ENCODE measurements around the gene CXCL14.
A peak's percentile ranks its signal among the peaks of the same experiment; 100 is the strongest.

The CXCL14 gene

DNA sequence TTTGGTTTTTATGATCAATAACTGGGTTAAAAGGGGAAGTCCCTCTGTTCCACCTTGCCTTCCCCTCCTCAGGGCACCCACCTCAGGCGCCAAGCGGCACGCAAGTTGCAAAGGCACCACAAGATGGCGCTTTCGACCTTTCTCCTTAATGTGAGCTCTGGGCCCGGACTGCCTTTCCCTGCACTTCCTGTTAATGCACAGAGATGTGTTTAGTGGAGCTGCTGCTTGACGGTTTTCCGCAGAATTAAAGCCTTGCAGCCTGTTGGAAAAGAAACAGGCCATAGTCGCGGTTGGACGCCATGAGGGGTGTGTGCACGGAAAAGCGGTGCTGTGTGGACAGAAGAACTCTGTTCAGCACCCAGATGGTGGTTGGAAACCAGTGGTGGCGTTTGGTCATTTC is 17.9 kb downstream of the CXCL14 start:
- DNase-seq (ENCODE audit: low spot score), result peak; percentile 80
- TF ChIP-seq, protein P1, sequence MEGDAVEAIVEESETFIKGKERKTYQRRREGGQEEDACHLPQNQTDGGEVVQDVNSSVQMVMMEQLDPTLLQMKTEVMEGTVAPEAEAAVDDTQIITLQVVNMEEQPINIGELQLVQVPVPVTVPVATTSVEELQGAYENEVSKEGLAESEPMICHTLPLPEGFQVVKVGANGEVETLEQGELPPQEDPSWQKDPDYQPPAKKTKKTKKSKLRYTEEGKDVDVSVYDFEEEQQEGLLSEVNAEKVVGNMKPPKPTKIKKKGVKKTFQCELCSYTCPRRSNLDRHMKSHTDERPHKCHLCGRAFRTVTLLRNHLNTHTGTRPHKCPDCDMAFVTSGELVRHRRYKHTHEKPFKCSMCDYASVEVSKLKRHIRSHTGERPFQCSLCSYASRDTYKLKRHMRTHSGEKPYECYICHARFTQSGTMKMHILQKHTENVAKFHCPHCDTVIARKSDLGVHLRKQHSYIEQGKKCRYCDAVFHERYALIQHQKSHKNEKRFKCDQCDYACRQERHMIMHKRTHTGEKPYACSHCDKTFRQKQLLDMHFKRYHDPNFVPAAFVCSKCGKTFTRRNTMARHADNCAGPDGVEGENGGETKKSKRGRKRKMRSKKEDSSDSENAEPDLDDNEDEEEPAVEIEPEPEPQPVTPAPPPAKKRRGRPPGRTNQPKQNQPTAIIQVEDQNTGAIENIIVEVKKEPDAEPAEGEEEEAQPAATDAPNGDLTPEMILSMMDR (IDR thresholded peaks at IDR 0.05; ENCODE audit: extremely low read depth, insufficient read depth, missing control alignments), result peak; percentile 83
- in situ Hi-C loops (cut with MboI; ENCODE audit: low pct_unique_long_range_greater_than_20kb, low sequenced_read_pairs, unreplicated experiment), result loop anchor here (25.0 kb wide), 1 partner anchor 276 kb away; the partner anchor contains the start of gene SLC25A48

DNA sequence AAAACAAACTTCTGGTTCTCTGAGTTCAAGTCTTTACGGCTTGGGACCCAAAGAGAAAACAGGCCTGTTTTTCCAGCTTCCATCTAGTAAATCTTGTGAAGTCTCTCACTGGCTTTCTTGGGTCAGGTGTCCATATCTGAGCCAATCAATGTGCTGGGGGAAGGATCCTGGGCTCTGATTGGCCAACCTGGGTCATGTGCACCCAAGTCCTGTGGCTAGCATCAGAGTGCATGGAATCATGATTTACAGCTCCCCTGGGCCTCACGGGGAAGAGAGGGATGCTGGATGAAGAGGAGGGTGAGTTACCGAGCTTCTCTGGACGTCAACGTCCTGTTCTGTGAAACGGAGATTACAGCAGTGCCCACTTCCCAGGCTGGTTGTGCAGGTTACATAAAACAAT is 19.4 kb downstream of the CXCL14 start:
- no peak for DNase-seq (ENCODE audit: low spot score)
- in situ Hi-C loops (cut with MboI; ENCODE audit: low pct_unique_long_range_greater_than_20kb, low sequenced_read_pairs, unreplicated experiment), result loop anchor here (5.0 to 25.0 kb wide), 2 partner anchors 102 to 278 kb away; partner anchors contain the start of gene SLC25A48
- TF ChIP-seq, protein P1 (IDR thresholded peaks at IDR 0.05; ENCODE audit: extremely low read depth, insufficient read depth, missing control alignments), result no peak

DNA sequence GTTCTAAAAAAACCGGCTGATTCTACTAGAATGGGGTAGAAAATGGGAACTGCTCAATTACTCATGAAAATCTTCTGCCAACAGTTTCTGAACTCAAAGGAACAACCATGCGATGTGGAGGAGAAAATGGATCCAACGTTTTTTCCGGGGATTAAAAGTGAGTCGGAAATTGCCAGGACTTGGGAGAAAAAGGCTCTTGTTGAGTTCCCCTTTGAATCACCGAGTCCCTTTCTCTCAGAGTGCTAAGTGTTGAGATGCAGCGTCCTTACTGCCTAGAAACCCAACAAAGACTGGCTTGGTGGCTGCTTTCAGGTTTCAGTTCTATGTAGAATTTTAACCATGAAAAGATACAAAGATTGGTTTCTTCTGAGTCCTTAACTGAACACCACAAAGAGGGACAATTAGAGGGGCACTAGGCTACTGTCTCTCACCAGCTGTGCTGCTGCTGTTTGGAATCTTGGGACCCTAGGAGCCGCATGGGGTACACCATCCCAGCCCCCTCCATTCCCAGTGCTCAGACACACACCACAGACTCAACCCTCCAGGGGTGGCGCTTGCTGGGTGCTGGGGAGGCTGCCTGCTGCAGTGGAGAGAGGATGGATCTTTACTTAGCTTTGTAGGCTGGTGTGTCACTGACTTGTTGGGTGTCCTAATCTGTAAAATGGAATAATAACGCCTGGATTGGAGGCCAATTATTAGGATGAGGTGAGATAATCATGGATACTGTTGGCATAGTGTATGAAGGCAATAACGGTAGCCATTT is 21.5 kb downstream of the CXCL14 start:
- in situ Hi-C loops (cut with MboI; ENCODE audit: low pct_unique_long_range_greater_than_20kb, low sequenced_read_pairs, unreplicated experiment), result loop anchor here (5.0 to 25.0 kb wide), 2 partner anchors 100 to 280 kb away; partner anchors contain the start of gene SLC25A48
- TF ChIP-seq, protein P1 (IDR thresholded peaks at IDR 0.05; ENCODE audit: extremely low read depth, insufficient read depth, missing control alignments), result no peak
- DNase-seq (ENCODE audit: low spot score), result no peak

DNA sequence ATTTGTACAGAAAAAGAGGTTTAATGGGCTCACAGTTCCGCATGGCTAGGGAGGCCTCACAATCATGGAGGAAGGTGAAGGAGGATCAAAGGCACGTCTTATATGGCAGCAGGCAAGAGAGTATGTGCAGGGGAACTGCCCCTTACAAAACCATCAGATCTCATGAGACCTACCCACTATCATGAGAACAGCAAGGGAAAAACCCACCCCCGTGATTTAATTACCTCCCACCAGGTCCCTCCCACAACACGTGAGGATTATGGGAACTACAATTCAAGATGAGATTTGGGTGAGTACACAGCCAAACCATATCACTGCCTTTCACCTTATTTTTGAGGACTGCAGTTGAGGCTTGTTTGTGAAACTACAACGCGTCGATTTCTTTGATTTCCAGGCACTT is 22.2 kb downstream of the CXCL14 start:
- in situ Hi-C loops (cut with MboI; ENCODE audit: low pct_unique_long_range_greater_than_20kb, low sequenced_read_pairs, unreplicated experiment), result loop anchor here (5.0 to 25.0 kb wide), 2 partner anchors 99 to 281 kb away; partner anchors contain the start of gene SLC25A48
- TF ChIP-seq, protein P1 (IDR thresholded peaks at IDR 0.05; ENCODE audit: extremely low read depth, insufficient read depth, missing control alignments), result no peak
- DNase-seq (ENCODE audit: low spot score), result no peak

DNA sequence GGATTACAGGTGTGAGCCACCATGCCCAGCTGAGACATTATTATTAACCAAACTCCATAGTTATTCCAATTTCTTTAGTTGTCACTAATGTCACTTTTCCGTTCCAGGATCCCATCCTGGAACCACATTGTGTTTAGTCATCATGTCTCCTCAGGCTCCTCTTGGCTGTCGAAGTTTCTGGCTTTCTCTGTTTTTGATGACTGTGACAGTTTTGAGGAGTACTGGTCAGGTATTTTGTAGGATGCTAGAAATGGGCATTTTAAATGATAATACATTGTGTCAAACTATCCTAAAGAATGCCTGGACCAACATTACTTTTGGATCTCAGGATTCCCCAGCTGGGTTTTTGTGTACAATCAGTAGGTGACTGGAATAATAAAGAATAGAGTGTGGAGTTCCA is 23.3 kb downstream of the CXCL14 start:
- DNase-seq (ENCODE audit: low spot score), result no peak
- in situ Hi-C loops (cut with MboI; ENCODE audit: low pct_unique_long_range_greater_than_20kb, low sequenced_read_pairs, unreplicated experiment), result loop anchor here (5.0 to 25.0 kb wide), 2 partner anchors 98 to 282 kb away; partner anchors contain the start of gene SLC25A48
- TF ChIP-seq, protein P1 (IDR thresholded peaks at IDR 0.05; ENCODE audit: extremely low read depth, insufficient read depth, missing control alignments), result no peak

DNA sequence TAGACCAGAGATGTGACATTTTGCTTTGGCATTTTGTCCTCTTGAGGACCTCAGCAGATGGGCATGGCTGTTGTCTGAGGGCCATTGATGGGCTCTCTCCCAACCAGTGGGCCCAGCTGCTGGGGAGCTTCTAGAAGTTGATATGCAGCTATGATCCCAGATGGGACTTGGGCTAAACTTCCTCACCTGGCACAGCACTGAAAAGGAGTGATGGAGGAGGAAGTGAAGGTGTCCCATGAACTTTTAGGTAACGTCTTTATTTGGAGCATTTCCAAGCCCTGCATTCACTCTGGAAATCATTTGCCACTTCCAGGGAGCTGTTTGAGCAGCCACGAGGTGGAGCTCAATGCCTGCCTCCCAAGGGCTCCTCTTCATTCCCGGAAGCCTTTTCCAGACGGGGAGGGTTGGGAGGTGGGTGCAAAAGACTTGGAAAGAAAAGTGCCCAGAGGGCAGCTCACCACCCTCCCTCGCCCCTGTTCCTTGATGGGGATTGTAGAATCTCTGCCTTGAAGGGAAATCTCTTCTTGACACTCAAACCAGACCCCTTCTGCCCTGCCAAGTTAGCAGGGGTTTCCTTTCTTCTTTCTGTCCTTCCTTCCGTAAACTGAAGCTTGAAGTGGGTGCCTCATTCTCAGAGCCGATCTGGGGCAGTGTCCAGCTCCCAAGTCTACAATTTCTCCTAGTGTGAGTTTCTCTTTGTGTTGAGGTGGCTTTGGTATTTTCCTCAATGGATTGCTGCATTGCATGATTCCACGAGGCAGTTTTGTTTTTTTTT is 24.9 kb downstream of the CXCL14 start:
- in situ Hi-C loops (cut with MboI; ENCODE audit: low pct_unique_long_range_greater_than_20kb, low sequenced_read_pairs, unreplicated experiment), result loop anchor here (25.0 kb wide), 1 partner anchor 283 kb away; the partner anchor contains the start of gene SLC25A48
- TF ChIP-seq, protein P1 (IDR thresholded peaks at IDR 0.05; ENCODE audit: extremely low read depth, insufficient read depth, missing control alignments), result peak; percentile 8
- no peak for DNase-seq (ENCODE audit: low spot score)
